Measurements from ENCODE around the gene SATB2. TPM values are rescaled to one million over a fixed set of nuclear protein-coding genes. Genes with fewer than 3 reads are reported as not detected.

SATB2 gene
- total RNA-seq, 1 experiment from 2014 or later = 7.8 TPM

- no peak overlapping the region for H3K4me3 ChIP-seq
- H3K9me2 ChIP-seq (ENCODE audit: insufficient read depth) = no peaks in the 10 kb centered on the region
- TF ChIP-seq, protein P1, sequence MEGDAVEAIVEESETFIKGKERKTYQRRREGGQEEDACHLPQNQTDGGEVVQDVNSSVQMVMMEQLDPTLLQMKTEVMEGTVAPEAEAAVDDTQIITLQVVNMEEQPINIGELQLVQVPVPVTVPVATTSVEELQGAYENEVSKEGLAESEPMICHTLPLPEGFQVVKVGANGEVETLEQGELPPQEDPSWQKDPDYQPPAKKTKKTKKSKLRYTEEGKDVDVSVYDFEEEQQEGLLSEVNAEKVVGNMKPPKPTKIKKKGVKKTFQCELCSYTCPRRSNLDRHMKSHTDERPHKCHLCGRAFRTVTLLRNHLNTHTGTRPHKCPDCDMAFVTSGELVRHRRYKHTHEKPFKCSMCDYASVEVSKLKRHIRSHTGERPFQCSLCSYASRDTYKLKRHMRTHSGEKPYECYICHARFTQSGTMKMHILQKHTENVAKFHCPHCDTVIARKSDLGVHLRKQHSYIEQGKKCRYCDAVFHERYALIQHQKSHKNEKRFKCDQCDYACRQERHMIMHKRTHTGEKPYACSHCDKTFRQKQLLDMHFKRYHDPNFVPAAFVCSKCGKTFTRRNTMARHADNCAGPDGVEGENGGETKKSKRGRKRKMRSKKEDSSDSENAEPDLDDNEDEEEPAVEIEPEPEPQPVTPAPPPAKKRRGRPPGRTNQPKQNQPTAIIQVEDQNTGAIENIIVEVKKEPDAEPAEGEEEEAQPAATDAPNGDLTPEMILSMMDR (conservative IDR thresholded peaks at IDR 0.05) = peak; percentile 44; the same call in 1 of the 2 replicates
- TF ChIP-seq EZH2 (IDR thresholded peaks at IDR 0.05; ENCODE audit: low read depth) = no peak
- no peaks in the 10 kb centered on the region for H3K9me3 ChIP-seq (ENCODE audit: insufficient read depth, low read depth)
- H3K4me2 ChIP-seq = no peak overlapping the region
- no peaks in the 10 kb centered on the region for H3K36me3 ChIP-seq (ENCODE audit: low read depth)
- peak in 1 of 2 experiments; percentile 69 for DNase-seq
- peaks cover 23% of the 10 kb centered on the region; the same call in 1 of the 2 replicates for H3K27me3 ChIP-seq (ENCODE audit: insufficient read depth, low read depth)
- no peaks in the 10 kb centered on the region for H3K4me1 ChIP-seq (replicated peaks; ENCODE audit: insufficient read depth)
- no peaks in the 10 kb centered on the region for H4K20me1 ChIP-seq (ENCODE audit: insufficient read depth)
- H3K27ac ChIP-seq = no peak overlapping the region
- H2AFZ ChIP-seq = no peak overlapping the region
- H3F3A ChIP-seq (ENCODE audit: insufficient read depth, low read depth) = no peaks in the 10 kb centered on the region
- POLR2A ChIA-PET (ENCODE audit: unreplicated experiment) = no interaction called here
- intact Hi-C loops (cut with micrococcal nuclease; ENCODE audit: unreplicated experiment) = no loop called here
- CTCF ChIA-PET = interaction anchor here (0.9 kb wide), 1 partner anchor 11 kb away, joined by 3 read pairs; no protein-coding TSS in a partner anchor
- H3K79me2 ChIP-seq (ENCODE audit: low read depth) = no peaks in the 10 kb centered on the region
- BruUV-seq (replicated peaks) = no TSS peak
Measured at GRCh38 chr2:199471443-199472057, 13.8 kb upstream of the SATB2 start.

DNA sequence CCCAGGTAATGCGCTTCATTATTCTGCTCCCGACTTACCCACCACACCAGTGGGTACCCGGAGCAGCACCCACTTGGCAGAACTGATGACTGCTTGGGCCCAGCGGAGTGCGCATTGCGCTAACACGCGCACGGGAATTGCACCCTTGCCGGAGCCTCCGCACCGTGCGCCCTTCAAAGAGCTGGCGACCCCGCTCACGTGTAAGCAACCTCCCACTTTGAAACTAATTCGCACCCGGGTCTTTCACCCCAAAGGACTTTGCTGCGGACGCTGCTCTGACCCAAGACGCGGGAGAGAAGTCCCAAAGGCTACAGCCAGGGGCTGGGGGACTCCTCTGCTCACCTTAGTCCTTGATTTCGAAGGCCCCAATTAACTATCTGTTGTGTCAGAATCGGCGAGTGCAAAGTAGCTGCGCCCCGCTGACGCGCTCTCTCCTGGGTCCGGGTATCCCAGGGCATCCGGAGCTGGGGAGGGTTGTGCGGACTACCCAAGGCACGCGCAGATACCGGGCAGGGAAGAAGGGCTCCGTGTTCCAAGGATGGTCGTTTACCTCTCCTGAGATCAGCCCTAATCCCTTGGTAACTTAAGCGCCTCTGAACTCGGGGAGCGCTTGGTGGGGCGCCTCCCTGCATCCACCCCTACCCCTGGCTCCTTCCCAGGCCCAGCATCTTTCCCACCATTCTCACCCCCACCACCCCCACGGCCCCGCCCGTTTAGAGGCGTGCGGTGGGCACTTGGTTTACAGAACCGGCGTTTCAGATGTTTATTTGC is 13.1 kb upstream of the SATB2 start:
- Histone ChIP-seq H3K9me2 (ENCODE audit: insufficient read depth) (no peaks in the 10 kb centered on the region), H3K4me3 (no peak overlapping the region), H4K20me1 (ENCODE audit: insufficient read depth) (no peaks in the 10 kb centered on the region), H3K4me2 (no peak overlapping the region), H3F3A (ENCODE audit: insufficient read depth, low read depth) (no peaks in the 10 kb centered on the region), H3K9me3 (ENCODE audit: insufficient read depth, low read depth) (no peaks in the 10 kb centered on the region), H3K27ac (no peak overlapping the region), H3K27me3 (ENCODE audit: insufficient read depth, low read depth) (peaks cover 26% of the 10 kb centered on the region; the same call in 1 of the 2 replicates), H2AFZ (no peak overlapping the region), H3K4me1 (replicated peaks; ENCODE audit: insufficient read depth) (no peaks in the 10 kb centered on the region), H3K36me3 (ENCODE audit: low read depth) (no peaks in the 10 kb centered on the region), H3K79me2 (ENCODE audit: low read depth) (no peaks in the 10 kb centered on the region)
- CTCF ChIA-PET = interaction anchor here (0.9 kb wide), 1 partner anchor 11 kb away, joined by 3 read pairs; no protein-coding TSS in a partner anchor
- no peak for DNase-seq
- TF ChIP-seq EZH2 (IDR thresholded peaks at IDR 0.05; ENCODE audit: low read depth) = no peak
- TF ChIP-seq, protein P1 (conservative IDR thresholded peaks at IDR 0.05) = no peak
- BruUV-seq (replicated peaks) = no TSS peak
- intact Hi-C loops (cut with micrococcal nuclease; ENCODE audit: unreplicated experiment) = no loop called here
- POLR2A ChIA-PET (ENCODE audit: unreplicated experiment) = no interaction called here

- CTCF ChIA-PET = no interaction called here
- H3K27ac ChIP-seq = no peak overlapping the region
- no peaks in the 10 kb centered on the region for H3K79me2 ChIP-seq (ENCODE audit: low read depth)
- no peaks in the 10 kb centered on the region for H3K4me1 ChIP-seq (replicated peaks; ENCODE audit: insufficient read depth)
- POLR2A ChIA-PET (ENCODE audit: unreplicated experiment) = no interaction called here
- no peak for DNase-seq
- H3K27me3 ChIP-seq (ENCODE audit: insufficient read depth, low read depth) = peaks cover 26% of the 10 kb centered on the region; the same call in 1 of the 2 replicates
- H3F3A ChIP-seq (ENCODE audit: insufficient read depth, low read depth) = no peaks in the 10 kb centered on the region
- no peak overlapping the region for H2AFZ ChIP-seq
- no peaks in the 10 kb centered on the region for H4K20me1 ChIP-seq (ENCODE audit: insufficient read depth)
- intact Hi-C loops (cut with micrococcal nuclease; ENCODE audit: unreplicated experiment) = no loop called here
- no TSS peak for BruUV-seq (replicated peaks)
- no peaks in the 10 kb centered on the region for H3K36me3 ChIP-seq (ENCODE audit: low read depth)
- no peaks in the 10 kb centered on the region for H3K9me2 ChIP-seq (ENCODE audit: insufficient read depth)
- TF ChIP-seq, protein P1 (conservative IDR thresholded peaks at IDR 0.05) = no peak
- no peak for TF ChIP-seq EZH2 (IDR thresholded peaks at IDR 0.05; ENCODE audit: low read depth)
- no peak overlapping the region for H3K4me3 ChIP-seq
- no peaks in the 10 kb centered on the region for H3K9me3 ChIP-seq (ENCODE audit: insufficient read depth, low read depth)
- H3K4me2 ChIP-seq = no peak overlapping the region
Measured at GRCh38 chr2:199470361-199470671, 12.6 kb upstream of the SATB2 start.
